ENCODE results near the gene OSBPL3.

The OSBPL3 gene

GRCh38 chr7:24754906-24755506 lies 225.0 kb downstream of the OSBPL3 start:
- no peak for DNase-seq

DNA sequence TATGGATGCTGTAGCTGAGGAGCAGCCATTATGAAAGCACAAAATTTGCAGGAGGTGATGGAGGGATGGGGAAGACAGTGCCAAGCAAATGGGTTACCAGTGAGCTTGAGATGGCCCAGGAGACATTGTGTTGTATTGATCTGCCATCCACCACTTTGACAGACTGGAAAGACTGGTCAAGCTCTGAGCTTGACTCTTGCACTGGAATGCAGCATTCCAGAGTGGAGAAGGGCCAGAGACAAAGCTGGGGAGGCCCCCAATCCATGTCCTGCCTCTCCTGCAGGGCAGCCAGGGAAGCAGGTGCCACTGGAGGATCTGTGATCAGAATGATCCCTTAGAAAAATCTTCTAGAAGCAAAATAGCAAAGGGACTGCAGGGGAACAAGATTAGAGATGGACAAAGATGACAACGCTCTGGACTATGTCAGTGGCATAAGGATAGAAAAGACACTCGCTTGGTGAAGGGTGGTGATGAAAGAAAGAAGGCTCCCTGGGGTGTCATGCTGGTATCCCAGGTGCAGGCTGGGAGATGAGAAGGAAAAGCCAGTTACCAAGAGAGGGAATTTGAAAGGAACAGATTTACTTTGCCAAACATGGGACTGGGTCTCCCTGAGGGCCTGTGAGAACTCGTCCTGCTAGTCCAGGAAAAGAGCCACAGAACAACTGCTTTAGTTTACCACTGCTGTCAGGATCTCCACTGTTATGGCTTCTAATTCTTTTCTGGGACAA lies 227.7 kb downstream of the OSBPL3 start:
- DNase-seq = no peak

DNA sequence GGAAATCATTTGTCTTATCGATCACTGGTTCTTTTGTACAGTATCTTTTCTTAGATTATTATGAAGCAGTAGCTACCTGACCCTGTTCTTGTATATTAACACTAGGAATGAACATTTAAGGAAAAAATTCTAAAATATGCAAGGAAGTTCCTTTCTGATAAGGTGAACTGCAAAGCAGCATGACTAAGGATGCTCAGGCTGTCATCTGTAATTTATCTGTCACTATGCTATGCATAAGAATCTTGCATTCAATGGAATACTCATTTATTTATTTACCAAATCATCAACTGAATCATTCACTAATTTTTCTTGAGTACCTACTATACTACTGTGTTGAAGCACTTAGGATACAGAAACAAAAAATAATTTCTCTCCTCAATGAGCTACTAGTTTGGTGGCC lies 228.5 kb downstream of the OSBPL3 start:
- no peak for DNase-seq

- no peak for DNase-seq
Measured at GRCh38 chr7:24750441-24751055, 229.4 kb downstream of the OSBPL3 start.

DNA sequence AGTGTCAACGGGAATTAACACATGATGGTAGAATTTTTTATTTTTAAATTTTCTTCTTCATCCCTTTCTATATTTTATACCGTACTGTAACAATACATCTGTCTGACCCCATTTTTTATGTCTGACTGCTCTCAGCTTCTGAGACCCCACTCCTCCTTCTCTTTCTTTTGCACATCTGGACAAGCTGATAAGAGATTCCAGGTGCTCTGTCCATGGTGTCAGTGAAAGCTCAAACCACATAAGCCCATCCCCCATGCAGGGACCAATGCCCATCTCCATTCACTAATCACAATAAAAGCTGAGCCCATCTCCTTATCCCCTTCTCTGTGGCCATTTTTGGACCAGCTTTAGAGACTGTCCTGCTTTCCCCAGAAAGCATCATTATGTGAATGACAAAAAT lies 231.5 kb downstream of the OSBPL3 start:
- no peak for DNase-seq

Measured in activated CD8-positive, alpha-beta memory T cell treated with anti-CD3 and anti-CD28 coated beads, Interleukin-2, amount 50 U/mL, for 4 hours (primary cell).